K562 (cell line): Measurements from ENCODE around the gene INTS1. TPM values are rescaled to one million over a fixed set of nuclear protein-coding genes. Genes with fewer than 3 reads are reported as not detected.

ENCODE experiments used
- C11orf30 ChIP-seq: fragments of 450-650 bp; IDR thresholded peaks from 2 replicates; pipeline ENCODE4 v1.6.1; 2016; ENCODE audit warnings: low read depth, mild to moderate bottlenecking
- CBFB ChIP-seq: sonication (generic); formaldehyde crosslinking; IDR thresholded peaks from 2 replicates; pipeline ENCODE4 v1.4.0; 2020; ENCODE audit warnings: mild to moderate bottlenecking, missing genetic modification reagents
- EZH2 ChIP-seq: IDR thresholded peaks from 2 replicates; pipeline ENCODE4 v1.6.1; 2012; ENCODE audit warnings: low read depth, mild to moderate bottlenecking, inconsistent platforms, low read length, borderline replicate concordance
- GABPB1 ChIP-seq: sonication (generic); formaldehyde crosslinking; IDR thresholded peaks from 2 replicates; pipeline ENCODE4 v1.8.0; 2022; ENCODE audit warnings: mild to moderate bottlenecking, missing genetic modification reagents
- HMGN3 ChIP-seq: IDR thresholded peaks from 2 replicates; pipeline ENCODE4 v1.6.1; 2011; ENCODE audit warnings: borderline replicate concordance, low read depth, mild to moderate bottlenecking, mixed read lengths, low read length; ENCODE audit not compliant: insufficient read length; ENCODE audit errors: extremely low read depth
- KDM2B ChIP-seq: fragments of 250-450 bp; sonication (Bioruptor Pico); IDR thresholded peaks from 2 replicates; pipeline ENCODE4 v1.8.0; 2021; ENCODE audit warnings: mild to moderate bottlenecking, moderate library complexity
- MTF1 ChIP-seq: fragments of 250-450 bp; sonication (Bioruptor Pico); IDR thresholded peaks from 2 replicates; pipeline ENCODE4 v1.9.0; 2021; ENCODE audit warnings: moderate library complexity, mild to moderate bottlenecking, inconsistent platforms, borderline replicate concordance
- NR1H2 ChIP-seq: sonication (generic); formaldehyde crosslinking; IDR thresholded peaks from 2 replicates; pipeline ENCODE4 v1.4.0; 2020; ENCODE audit warnings: mild to moderate bottlenecking, missing genetic modification reagents
- POLR2G ChIP-seq: fragments of 200-400 bp; formaldehyde crosslinking; IDR thresholded peaks from 2 replicates; pipeline ENCODE4 v1.6.1; 2017; ENCODE audit warnings: low read depth, mild to moderate bottlenecking, antibody characterized with exemption, low read length, moderate library complexity
- RNF2 ChIP-seq: sonication (generic); IDR thresholded peaks from 2 replicates; pipeline ENCODE4 v1.6.1; 2016
- polyA plus RNA-seq, 8 experiments: library from polyadenylated mRNA; depleted of rRNA in 4 of 8; stranded (reverse) in 5 of 8; unstranded in 3 of 8; fragments of >200 nt; fragmentation: Nextera tagmentation in 2 of 8; fragmentation: Illumina TruSeq in 1 of 8; extraction: Ambion mirVana in 2 of 8; extraction: Trizol in 1 of 8; gene quantifications; 2 replicates each; pipeline versions ENCODE4 v1.2.1 to v1.2.3, GENCODE V29; 2011 to 2014; ENCODE audit warnings: inconsistent platforms in 1 of 8, missing spikeins in 1 of 8
- total RNA-seq, 7 experiments: library from RNA; depleted of rRNA in 6 of 7; stranded (reverse); fragments of >200 nt in 6 of 7; fragmentation: Illumina TruSeq in 2 of 7; extraction: Trizol in 2 of 7; gene quantifications; 2 replicates each; pipeline versions ENCODE4 v1.2.1 to v1.2.3, GENCODE V29; 2011 to 2021; ENCODE audit warnings: low replicate concordance in 1 of 7
- TF ChIP-seq, protein P1 (sequence below): sonication (generic); formaldehyde crosslinking; IDR thresholded peaks from 2 replicates; pipeline ENCODE4 v1.8.0; 2022; ENCODE audit warnings: mild to moderate bottlenecking, missing genetic modification reagents
- TF ChIP-seq, protein P2 (sequence below): fragments of 450-650 bp; formaldehyde crosslinking; conservative IDR thresholded peaks from 2 replicates; pipeline ENCODE4 v1.4.0; 2022; ENCODE audit warnings: mild to moderate bottlenecking, missing genetic modification characterization
- TF ChIP-seq, protein P3 (sequence below): fragments of 450-650 bp; IDR thresholded peaks from 2 replicates; pipeline ENCODE4 v1.6.1; 2016; ENCODE audit warnings: low read depth, mild to moderate bottlenecking, moderate library complexity
- TF ChIP-seq, protein P4 (sequence below): IDR thresholded peaks from 2 replicates; pipeline ENCODE4 v1.6.1; 2011; ENCODE audit warnings: borderline replicate concordance, low read depth, mild to moderate bottlenecking, moderate library complexity, low read length; ENCODE audit not compliant: insufficient read depth, poor library complexity, severe bottlenecking
- TF ChIP-seq, protein P5 (sequence below): IDR thresholded peaks from 3 replicates; pipeline ENCODE4 v1.6.1; 2011; ENCODE audit warnings: borderline replicate concordance, mild to moderate bottlenecking; ENCODE audit not compliant: insufficient read length, insufficient read depth
- TF ChIP-seq, protein P6 (sequence below): sonication (generic); formaldehyde crosslinking; IDR thresholded peaks from 2 replicates; pipeline ENCODE4 v1.9.0; 2022; ENCODE audit warnings: mild to moderate bottlenecking, missing genetic modification reagents

INTS1 gene
- total and polyA plus RNA-seq, 9 of the 15 experiments (the other 6 are each of a cell fraction or from before 2014, with no cell fraction given) = 0.34 to 119 (median 18.5) TPM

DNA sequence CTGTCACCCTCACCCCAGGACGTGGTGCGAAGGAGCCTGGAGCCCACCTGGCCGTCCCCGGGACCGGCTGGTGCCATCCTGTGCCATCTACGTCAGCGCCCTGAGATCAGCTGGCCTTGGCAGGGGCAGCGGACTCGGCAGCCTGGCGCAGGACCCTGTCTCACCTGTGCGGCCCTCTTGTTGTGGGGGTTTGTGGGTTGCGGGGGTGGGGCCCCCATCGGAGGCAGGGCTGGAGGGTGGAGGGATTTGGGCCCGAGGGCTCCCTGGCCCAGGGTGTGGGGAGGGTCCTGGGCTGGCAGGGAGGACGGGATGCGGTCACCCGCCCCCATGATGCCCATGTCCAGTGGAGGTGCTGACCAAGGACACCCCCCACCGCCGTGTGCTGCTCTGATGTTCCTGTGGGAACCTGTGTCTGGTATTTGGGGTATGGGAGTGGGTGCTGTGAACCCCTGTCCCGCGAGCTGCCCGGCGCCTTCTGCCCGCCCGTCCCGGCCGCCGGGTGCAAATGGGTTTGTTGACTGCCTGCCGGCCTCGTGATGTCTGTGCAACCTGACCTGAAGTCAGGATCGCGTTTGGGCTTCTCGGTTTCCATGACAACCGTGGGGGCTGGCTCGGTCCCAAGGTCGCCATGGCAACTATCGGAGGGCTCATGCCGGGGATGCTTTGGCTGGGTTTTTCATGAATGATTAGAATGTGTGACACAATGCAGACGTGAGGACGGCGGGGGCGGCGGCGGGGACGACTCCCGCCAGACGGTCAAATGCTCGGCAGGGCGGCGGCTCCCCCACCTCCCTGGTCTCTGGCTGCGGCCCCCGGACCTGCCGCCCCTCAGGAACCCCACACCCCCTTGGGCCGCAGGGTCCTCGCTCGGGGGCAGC, 33.6 kb upstream of the INTS1 start (continued):
- TF ChIP-seq MTF1 (CRISPR knock-in tag) (peak; percentile 76; the same call in 1 of the 2 replicates), GABPB1 (CRISPR knock-in tag) (peak; percentile 17; the same call in 1 of the 2 replicates), POLR2G (peak; percentile 32), CBFB (CRISPR knock-in tag) (no peak), RNF2 (peak; percentile 55; the same call in 1 of the 2 replicates), HMGN3 (no peak), KDM2B (CRISPR knock-in tag) (no peak), NR1H2 (CRISPR knock-in tag) (no peak), EZH2 (no peak), C11orf30 (no peak)
- TF ChIP-seq, protein P1, sequence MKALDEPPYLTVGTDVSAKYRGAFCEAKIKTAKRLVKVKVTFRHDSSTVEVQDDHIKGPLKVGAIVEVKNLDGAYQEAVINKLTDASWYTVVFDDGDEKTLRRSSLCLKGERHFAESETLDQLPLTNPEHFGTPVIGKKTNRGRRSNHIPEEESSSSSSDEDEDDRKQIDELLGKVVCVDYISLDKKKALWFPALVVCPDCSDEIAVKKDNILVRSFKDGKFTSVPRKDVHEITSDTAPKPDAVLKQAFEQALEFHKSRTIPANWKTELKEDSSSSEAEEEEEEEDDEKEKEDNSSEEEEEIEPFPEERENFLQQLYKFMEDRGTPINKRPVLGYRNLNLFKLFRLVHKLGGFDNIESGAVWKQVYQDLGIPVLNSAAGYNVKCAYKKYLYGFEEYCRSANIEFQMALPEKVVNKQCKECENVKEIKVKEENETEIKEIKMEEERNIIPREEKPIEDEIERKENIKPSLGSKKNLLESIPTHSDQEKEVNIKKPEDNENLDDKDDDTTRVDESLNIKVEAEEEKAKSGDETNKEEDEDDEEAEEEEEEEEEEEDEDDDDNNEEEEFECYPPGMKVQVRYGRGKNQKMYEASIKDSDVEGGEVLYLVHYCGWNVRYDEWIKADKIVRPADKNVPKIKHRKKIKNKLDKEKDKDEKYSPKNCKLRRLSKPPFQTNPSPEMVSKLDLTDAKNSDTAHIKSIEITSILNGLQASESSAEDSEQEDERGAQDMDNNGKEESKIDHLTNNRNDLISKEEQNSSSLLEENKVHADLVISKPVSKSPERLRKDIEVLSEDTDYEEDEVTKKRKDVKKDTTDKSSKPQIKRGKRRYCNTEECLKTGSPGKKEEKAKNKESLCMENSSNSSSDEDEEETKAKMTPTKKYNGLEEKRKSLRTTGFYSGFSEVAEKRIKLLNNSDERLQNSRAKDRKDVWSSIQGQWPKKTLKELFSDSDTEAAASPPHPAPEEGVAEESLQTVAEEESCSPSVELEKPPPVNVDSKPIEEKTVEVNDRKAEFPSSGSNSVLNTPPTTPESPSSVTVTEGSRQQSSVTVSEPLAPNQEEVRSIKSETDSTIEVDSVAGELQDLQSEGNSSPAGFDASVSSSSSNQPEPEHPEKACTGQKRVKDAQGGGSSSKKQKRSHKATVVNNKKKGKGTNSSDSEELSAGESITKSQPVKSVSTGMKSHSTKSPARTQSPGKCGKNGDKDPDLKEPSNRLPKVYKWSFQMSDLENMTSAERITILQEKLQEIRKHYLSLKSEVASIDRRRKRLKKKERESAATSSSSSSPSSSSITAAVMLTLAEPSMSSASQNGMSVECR = no peak
- TF ChIP-seq, protein P2, sequence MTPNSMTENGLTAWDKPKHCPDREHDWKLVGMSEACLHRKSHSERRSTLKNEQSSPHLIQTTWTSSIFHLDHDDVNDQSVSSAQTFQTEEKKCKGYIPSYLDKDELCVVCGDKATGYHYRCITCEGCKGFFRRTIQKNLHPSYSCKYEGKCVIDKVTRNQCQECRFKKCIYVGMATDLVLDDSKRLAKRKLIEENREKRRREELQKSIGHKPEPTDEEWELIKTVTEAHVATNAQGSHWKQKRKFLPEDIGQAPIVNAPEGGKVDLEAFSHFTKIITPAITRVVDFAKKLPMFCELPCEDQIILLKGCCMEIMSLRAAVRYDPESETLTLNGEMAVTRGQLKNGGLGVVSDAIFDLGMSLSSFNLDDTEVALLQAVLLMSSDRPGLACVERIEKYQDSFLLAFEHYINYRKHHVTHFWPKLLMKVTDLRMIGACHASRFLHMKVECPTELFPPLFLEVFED (CRISPR knock-in tag) = no peak
- TF ChIP-seq, protein P3, sequence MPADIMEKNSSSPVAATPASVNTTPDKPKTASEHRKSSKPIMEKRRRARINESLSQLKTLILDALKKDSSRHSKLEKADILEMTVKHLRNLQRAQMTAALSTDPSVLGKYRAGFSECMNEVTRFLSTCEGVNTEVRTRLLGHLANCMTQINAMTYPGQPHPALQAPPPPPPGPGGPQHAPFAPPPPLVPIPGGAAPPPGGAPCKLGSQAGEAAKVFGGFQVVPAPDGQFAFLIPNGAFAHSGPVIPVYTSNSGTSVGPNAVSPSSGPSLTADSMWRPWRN = 0 out of 2 replicates have a peak, but pooled peaks have one; percentile 35
- TF ChIP-seq, protein P4, sequence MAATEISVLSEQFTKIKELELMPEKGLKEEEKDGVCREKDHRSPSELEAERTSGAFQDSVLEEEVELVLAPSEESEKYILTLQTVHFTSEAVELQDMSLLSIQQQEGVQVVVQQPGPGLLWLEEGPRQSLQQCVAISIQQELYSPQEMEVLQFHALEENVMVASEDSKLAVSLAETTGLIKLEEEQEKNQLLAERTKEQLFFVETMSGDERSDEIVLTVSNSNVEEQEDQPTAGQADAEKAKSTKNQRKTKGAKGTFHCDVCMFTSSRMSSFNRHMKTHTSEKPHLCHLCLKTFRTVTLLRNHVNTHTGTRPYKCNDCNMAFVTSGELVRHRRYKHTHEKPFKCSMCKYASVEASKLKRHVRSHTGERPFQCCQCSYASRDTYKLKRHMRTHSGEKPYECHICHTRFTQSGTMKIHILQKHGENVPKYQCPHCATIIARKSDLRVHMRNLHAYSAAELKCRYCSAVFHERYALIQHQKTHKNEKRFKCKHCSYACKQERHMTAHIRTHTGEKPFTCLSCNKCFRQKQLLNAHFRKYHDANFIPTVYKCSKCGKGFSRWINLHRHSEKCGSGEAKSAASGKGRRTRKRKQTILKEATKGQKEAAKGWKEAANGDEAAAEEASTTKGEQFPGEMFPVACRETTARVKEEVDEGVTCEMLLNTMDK = no peak
- TF ChIP-seq, protein P5, sequence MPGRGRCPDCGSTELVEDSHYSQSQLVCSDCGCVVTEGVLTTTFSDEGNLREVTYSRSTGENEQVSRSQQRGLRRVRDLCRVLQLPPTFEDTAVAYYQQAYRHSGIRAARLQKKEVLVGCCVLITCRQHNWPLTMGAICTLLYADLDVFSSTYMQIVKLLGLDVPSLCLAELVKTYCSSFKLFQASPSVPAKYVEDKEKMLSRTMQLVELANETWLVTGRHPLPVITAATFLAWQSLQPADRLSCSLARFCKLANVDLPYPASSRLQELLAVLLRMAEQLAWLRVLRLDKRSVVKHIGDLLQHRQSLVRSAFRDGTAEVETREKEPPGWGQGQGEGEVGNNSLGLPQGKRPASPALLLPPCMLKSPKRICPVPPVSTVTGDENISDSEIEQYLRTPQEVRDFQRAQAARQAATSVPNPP = no peak
- TF ChIP-seq, protein P6, sequence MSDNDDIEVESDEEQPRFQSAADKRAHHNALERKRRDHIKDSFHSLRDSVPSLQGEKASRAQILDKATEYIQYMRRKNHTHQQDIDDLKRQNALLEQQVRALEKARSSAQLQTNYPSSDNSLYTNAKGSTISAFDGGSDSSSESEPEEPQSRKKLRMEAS (CRISPR knock-in tag) = peak; percentile 52; the same call in 1 of the 2 replicates
